Activated CD4-positive, alpha-beta T cell treated with anti-CD3 and anti-CD28 coated beads for 48 hours (primary cell): ENCODE measurements around the gene ACAT1.
"Not testable (repeated sequence)": the region's sequence is repeated elsewhere in the genome, so short reads cannot be mapped to it uniquely, and the experiment has no call there.

Experiments
- DNase-seq: peaks from one replicate; pipeline ENCODE4 v3.0.0-alpha.2; 2020

The ACAT1 gene

GRCh38 chr11:108147150-108147549, 25.8 kb downstream of the ACAT1 start:
- no peak for DNase-seq

GRCh38 chr11:108148556-108148955, 27.2 kb downstream of the ACAT1 start:
- no peak for DNase-seq

- no peak for DNase-seq
These were observed 33.2 kb downstream of the ACAT1 start for GRCh38 chr11:108154591-108154990.

- DNase-seq = no peak
These were observed 39.7 kb downstream of the ACAT1 start for GRCh38 chr11:108160970-108161566.

GRCh38 chr11:108162878-108163277, 41.5 kb downstream of the ACAT1 start:
- not testable (repeated sequence) for DNase-seq

- DNase-seq = no peak
These were observed 46.3 kb downstream of the ACAT1 start for GRCh38 chr11:108167624-108168023.

- no peak for DNase-seq
These were observed 48.8 kb downstream of the ACAT1 start for GRCh38 chr11:108170184-108170583.

- no peak for DNase-seq
These were observed 56.2 kb downstream of the ACAT1 start for GRCh38 chr11:108177570-108177969.

GRCh38 chr11:108193725-108194124, 72.4 kb downstream of the ACAT1 start:
- no peak for DNase-seq

- no peak for DNase-seq
These were observed 75.5 kb downstream of the ACAT1 start for GRCh38 chr11:108196901-108197300.
